Measurements from ENCODE around the gene ZFR. TPM values are rescaled to one million over a fixed set of nuclear protein-coding genes. Genes with fewer than 3 reads are reported as not detected.
"Not testable (repeated sequence)": the region's sequence is repeated elsewhere in the genome, so short reads cannot be mapped to it uniquely, and the experiment has no call there.

ZFR gene
- total and polyA plus RNA-seq, 8 donors = 47.1 to 116 (median 103) TPM

GRCh38 chr5:32454821-32455220 lies 10.3 kb upstream of the ZFR start:
- intact Hi-C loops (cut with DNase I) = no loop called here
- TF ChIP-seq, protein P1, sequence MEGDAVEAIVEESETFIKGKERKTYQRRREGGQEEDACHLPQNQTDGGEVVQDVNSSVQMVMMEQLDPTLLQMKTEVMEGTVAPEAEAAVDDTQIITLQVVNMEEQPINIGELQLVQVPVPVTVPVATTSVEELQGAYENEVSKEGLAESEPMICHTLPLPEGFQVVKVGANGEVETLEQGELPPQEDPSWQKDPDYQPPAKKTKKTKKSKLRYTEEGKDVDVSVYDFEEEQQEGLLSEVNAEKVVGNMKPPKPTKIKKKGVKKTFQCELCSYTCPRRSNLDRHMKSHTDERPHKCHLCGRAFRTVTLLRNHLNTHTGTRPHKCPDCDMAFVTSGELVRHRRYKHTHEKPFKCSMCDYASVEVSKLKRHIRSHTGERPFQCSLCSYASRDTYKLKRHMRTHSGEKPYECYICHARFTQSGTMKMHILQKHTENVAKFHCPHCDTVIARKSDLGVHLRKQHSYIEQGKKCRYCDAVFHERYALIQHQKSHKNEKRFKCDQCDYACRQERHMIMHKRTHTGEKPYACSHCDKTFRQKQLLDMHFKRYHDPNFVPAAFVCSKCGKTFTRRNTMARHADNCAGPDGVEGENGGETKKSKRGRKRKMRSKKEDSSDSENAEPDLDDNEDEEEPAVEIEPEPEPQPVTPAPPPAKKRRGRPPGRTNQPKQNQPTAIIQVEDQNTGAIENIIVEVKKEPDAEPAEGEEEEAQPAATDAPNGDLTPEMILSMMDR (IDR thresholded peaks at IDR 0.05) = no peak
- ATAC-seq (no peak), DNase-seq (no peak)
- H3K9me3 ChIP-seq = no peaks in the 10 kb centered on the region
- no peaks in the 10 kb centered on the region for H3K4me1 ChIP-seq
- H3K4me3 ChIP-seq = no peak overlapping the region
- no peaks in the 10 kb centered on the region for H3K36me3 ChIP-seq
- no peak overlapping the region for H3K27ac ChIP-seq
- no peaks in the 10 kb centered on the region for H3K27me3 ChIP-seq

GRCh38 chr5:32453916-32454315 lies 9.4 kb upstream of the ZFR start:
- DNase-seq (no peak), ATAC-seq (no peak)
- no peaks in the 10 kb centered on the region for H3K36me3 ChIP-seq
- H3K27ac ChIP-seq = no peak overlapping the region
- no peaks in the 10 kb centered on the region for H3K9me3 ChIP-seq
- intact Hi-C loops (cut with DNase I) = no loop called here
- no peaks in the 10 kb centered on the region for H3K27me3 ChIP-seq
- TF ChIP-seq, protein P1 (IDR thresholded peaks at IDR 0.05) = no peak
- H3K4me1 ChIP-seq = no peaks in the 10 kb centered on the region
- no peak overlapping the region for H3K4me3 ChIP-seq

- ATAC-seq; H3K4me3 ChIP-seq; H3K27ac ChIP-seq; H3K27me3 ChIP-seq; DNase-seq; H3K36me3 ChIP-seq; intact Hi-C loops (cut with DNase I); H3K4me1 ChIP-seq; H3K9me3 ChIP-seq: not testable (repeated sequence)
Measured at GRCh38 chr5:32452316-32452715, 7.8 kb upstream of the ZFR start.

DNA sequence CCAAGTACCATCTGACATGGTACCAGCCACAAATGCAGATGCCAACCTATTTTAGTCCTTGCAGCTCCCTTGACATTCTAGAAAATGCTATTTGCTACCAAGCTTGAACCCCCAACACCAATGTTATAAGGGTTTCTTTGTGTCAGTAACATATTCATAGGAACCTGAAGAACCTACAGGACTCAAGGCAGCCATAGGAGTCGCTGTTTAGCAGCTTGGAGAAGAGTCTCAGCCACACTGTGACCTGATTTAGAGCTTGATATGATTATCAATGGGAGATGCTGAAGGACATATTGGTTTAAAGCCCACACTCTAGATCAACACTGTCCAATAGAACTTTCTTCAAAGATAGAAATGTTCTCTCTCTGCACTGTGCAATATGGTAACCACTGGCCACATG lies 6.4 kb upstream of the ZFR start:
- H3K4me3 ChIP-seq = no peak overlapping the region
- no peaks in the 10 kb centered on the region for H3K9me3 ChIP-seq
- ATAC-seq (no peak), DNase-seq (no peak)
- H3K27me3 ChIP-seq = no peaks in the 10 kb centered on the region
- intact Hi-C loops (cut with DNase I) = no loop called here
- H3K4me1 ChIP-seq = no peaks in the 10 kb centered on the region
- no peaks in the 10 kb centered on the region for H3K36me3 ChIP-seq
- H3K27ac ChIP-seq = no peak overlapping the region
- TF ChIP-seq, protein P1 (IDR thresholded peaks at IDR 0.05) = no peak

GRCh38 chr5:32449262-32449661 lies 4.7 kb upstream of the ZFR start:
- no peak overlapping the region for H3K4me3 ChIP-seq
- no peaks in the 10 kb centered on the region for H3K36me3 ChIP-seq
- H3K9me3 ChIP-seq = no peaks in the 10 kb centered on the region
- intact Hi-C loops (cut with DNase I) = no loop called here
- H3K27ac ChIP-seq = no peak overlapping the region
- DNase-seq = no peak
- TF ChIP-seq, protein P1 (IDR thresholded peaks at IDR 0.05) = no peak
- ATAC-seq = no peak
- peaks cover 0 to 10% of the 10 kb centered on the region in 2 donors for H3K4me1 ChIP-seq
- H3K27me3 ChIP-seq = no peaks in the 10 kb centered on the region

GRCh38 chr5:32446630-32447029 lies 2.1 kb upstream of the ZFR start:
- Histone ChIP-seq H3K27ac (no peak overlapping the region), H3K36me3 (no peaks in the 10 kb centered on the region), H3K27me3 (no peaks in the 10 kb centered on the region), H3K4me3 (no peak overlapping the region), H3K4me1 (peaks cover 10 to 29% of the 10 kb centered on the region in 2 donors), H3K9me3 (no peaks in the 10 kb centered on the region)
- ATAC-seq (no peak), DNase-seq (no peak)
- intact Hi-C loops (cut with DNase I) = no loop called here
- TF ChIP-seq, protein P1 (IDR thresholded peaks at IDR 0.05) = no peak

Measured in left lung (tissue), 10 donors.